HG03571 (cell line): ENCODE data around the gene PDE11A.
"Not testable (repeated sequence)": the region's sequence is repeated elsewhere in the genome, so short reads cannot be mapped to it uniquely, and the experiment has no call there.

Experiments used
- ATAC-seq: cut with Tn5 transposase; IDR thresholded peaks from one replicate; pipeline ENCODE4 v1.9.1; 2021; ENCODE audit not compliant: unreplicated experiment

PDE11A gene

GRCh38 chr2:177886824-177887223 is 185.8 kb downstream of the PDE11A start:
- ATAC-seq: no peak

GRCh38 chr2:177885828-177886466 is 186.6 kb downstream of the PDE11A start:
- ATAC-seq: no peak

GRCh38 chr2:177883177-177883576 is 189.4 kb downstream of the PDE11A start:
- ATAC-seq: no peak

GRCh38 chr2:177882501-177882900 is 190.1 kb downstream of the PDE11A start:
- no peak for ATAC-seq

GRCh38 chr2:177881921-177882320 is 190.7 kb downstream of the PDE11A start:
- no peak for ATAC-seq

GRCh38 chr2:177881008-177881747 is 191.4 kb downstream of the PDE11A start:
- ATAC-seq: no peak

GRCh38 chr2:177880285-177880684 is 192.3 kb downstream of the PDE11A start:
- ATAC-seq: no peak

- no peak for ATAC-seq
Measured at GRCh38 chr2:177876950-177877349, 195.6 kb downstream of the PDE11A start.

GRCh38 chr2:177874686-177875085 is 197.9 kb downstream of the PDE11A start:
- ATAC-seq: no peak

GRCh38 chr2:177873915-177874314 is 198.7 kb downstream of the PDE11A start:
- no peak for ATAC-seq

GRCh38 chr2:177872286-177872685 is 200.3 kb downstream of the PDE11A start:
- no peak for ATAC-seq

GRCh38 chr2:177869912-177870311 is 202.7 kb downstream of the PDE11A start:
- no peak for ATAC-seq

- ATAC-seq: no peak
Measured at GRCh38 chr2:177869209-177869608, 203.4 kb downstream of the PDE11A start.

GRCh38 chr2:177868806-177869205 is 203.8 kb downstream of the PDE11A start:
- ATAC-seq: no peak

- no peak for ATAC-seq
Measured at GRCh38 chr2:177857538-177857937, 215.0 kb downstream of the PDE11A start.

- ATAC-seq: no peak
Measured at GRCh38 chr2:177852389-177852788, 220.2 kb downstream of the PDE11A start.

- no peak for ATAC-seq
Measured at GRCh38 chr2:177843188-177843587, 229.4 kb downstream of the PDE11A start.

- ATAC-seq: no peak
Measured at GRCh38 chr2:177842243-177842642, 230.3 kb downstream of the PDE11A start.

- not testable (repeated sequence) for ATAC-seq
Measured at GRCh38 chr2:177835418-177836204, 237.0 kb downstream of the PDE11A start.

- no peak for ATAC-seq
Measured at GRCh38 chr2:177832611-177833433, 239.8 kb downstream of the PDE11A start.

- ATAC-seq: no peak
Measured at GRCh38 chr2:177830881-177831386, 241.6 kb downstream of the PDE11A start.
